Lower leg skin (tissue), 3 donors: ENCODE measurements around the gene SERINC5.

Source experiments
- POLR2A ChIP-seq, 2 donors: fragments of 450-650 bp; IDR thresholded peaks; one replicate each; pipeline ENCODE4 v1.6.1; 2016 to 2017; ENCODE audit warnings: antibody characterized with exemption in 2 of 2, mild to moderate bottlenecking in 1 of 2, moderate library complexity in 1 of 2
- TF ChIP-seq, protein P1 (sequence below), 3 donors: fragments of 450-650 bp; IDR thresholded peaks; one replicate each; pipeline ENCODE4 v1.5.1; 2016; ENCODE audit warnings: antibody characterized with exemption in 3 of 3, mild to moderate bottlenecking in 3 of 3, moderate library complexity in 2 of 3

DNA sequence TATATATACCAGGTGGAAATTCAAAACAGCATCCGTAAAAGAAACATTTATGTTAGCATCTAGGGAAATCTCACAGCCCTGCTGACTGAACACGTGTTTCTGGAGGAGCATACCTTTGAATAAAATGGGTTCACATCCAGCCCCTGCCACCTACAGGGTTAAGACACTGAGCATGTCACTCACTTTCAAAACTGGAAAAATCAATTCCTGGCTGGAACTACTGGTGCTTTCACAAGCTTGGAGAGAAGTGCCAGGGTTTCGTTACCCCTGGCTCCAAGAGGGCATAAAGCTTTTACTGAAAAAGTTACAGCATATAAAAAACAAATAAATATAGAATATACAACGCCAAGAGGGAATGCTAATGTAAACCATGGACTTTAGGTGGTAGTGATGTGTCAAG, 48.0 kb downstream of the SERINC5 start:
- TF ChIP-seq, protein P1, sequence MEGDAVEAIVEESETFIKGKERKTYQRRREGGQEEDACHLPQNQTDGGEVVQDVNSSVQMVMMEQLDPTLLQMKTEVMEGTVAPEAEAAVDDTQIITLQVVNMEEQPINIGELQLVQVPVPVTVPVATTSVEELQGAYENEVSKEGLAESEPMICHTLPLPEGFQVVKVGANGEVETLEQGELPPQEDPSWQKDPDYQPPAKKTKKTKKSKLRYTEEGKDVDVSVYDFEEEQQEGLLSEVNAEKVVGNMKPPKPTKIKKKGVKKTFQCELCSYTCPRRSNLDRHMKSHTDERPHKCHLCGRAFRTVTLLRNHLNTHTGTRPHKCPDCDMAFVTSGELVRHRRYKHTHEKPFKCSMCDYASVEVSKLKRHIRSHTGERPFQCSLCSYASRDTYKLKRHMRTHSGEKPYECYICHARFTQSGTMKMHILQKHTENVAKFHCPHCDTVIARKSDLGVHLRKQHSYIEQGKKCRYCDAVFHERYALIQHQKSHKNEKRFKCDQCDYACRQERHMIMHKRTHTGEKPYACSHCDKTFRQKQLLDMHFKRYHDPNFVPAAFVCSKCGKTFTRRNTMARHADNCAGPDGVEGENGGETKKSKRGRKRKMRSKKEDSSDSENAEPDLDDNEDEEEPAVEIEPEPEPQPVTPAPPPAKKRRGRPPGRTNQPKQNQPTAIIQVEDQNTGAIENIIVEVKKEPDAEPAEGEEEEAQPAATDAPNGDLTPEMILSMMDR (IDR thresholded peaks at IDR 0.05), result no peak
- no peak for TF ChIP-seq POLR2A (IDR thresholded peaks at IDR 0.05)
